SK-N-MC (cell line): ENCODE results near the gene JOSD1.
A peak's percentile ranks its signal among the peaks of the same experiment; 100 is the strongest.

Experiments used
- EZH2 ChIP-seq: fragments of 200-600 bp; sonication (generic); IDR thresholded peaks from one replicate; pipeline ENCODE4 v1.6.1; 2017; ENCODE audit warnings: antibody characterized with exemption
- FOXP2 ChIP-seq: optimal IDR thresholded peaks from 2 replicates; pipeline ENCODE3; 2011; ENCODE audit warnings: mild to moderate bottlenecking, moderate library complexity; ENCODE audit not compliant: insufficient read depth; ENCODE audit errors: extremely low read length, control extremely low read depth
- POLR2AphosphoS5 ChIP-seq: IDR thresholded peaks from 2 replicates; pipeline ENCODE4 v1.6.1; 2012; ENCODE audit warnings: mild to moderate bottlenecking, low read depth, low read length, borderline replicate concordance

- peak; percentile 92 for TF ChIP-seq POLR2AphosphoS5
- no peak for TF ChIP-seq EZH2
- TF ChIP-seq FOXP2, result peak; percentile 82
These were observed 19.0 kb downstream of the JOSD1 start, which contains the start of gene TOMM22 for GRCh38 chr22:38681582-38682335.
